ENCODE results near the gene KRT6B.
"Not testable (repeated sequence)": the region's sequence is repeated elsewhere in the genome, so short reads cannot be mapped to it uniquely, and the experiment has no call there.

The KRT6B gene

DNA sequence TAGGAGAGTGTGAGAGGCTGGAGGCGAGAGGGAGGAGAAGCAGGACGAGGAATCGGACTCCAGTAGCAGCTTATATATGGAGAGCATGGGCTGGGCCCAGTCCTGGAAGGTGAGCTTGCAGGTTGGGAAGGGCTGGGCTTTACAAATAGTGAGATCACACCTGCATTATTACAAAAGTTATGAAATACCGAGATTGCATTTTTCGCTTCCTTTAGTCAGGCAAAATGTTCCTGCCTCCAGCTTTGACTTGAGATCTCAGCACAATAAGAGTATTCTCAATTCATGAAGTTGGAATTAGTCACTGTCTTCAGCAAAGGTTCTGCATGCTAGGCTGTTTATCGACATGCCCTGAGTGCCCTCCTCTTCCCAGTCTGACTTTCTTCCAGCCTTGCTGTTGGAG lies at the start of gene KRT6B:
Gene KRT6B, minus strand, starts transcription at position 46 of the 400 bp plus-strand sequence. CDS start 68 bp downstream, outside the sequence.
- no peak for DNase-seq

DNA sequence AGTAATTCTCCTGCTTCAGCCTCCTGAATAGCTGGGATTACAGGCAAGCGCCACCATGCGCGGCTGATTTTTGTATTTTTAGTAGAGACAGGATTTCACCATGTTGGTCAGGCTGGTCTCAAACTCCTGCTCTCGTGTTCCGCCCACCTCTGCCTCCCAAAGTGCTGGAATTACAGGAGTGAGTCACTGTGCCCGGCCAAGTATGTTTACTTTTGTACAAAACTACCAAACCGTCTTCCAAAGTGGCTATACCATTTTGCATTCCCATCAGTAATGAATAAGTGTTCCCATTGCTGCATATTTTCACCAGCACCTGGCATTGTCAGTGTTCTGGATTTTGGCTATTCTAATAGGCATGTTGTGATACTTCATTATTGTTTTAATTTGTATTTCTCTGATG lies 49.5 kb upstream of the KRT6B start:
- DNase-seq: no peak

DNA sequence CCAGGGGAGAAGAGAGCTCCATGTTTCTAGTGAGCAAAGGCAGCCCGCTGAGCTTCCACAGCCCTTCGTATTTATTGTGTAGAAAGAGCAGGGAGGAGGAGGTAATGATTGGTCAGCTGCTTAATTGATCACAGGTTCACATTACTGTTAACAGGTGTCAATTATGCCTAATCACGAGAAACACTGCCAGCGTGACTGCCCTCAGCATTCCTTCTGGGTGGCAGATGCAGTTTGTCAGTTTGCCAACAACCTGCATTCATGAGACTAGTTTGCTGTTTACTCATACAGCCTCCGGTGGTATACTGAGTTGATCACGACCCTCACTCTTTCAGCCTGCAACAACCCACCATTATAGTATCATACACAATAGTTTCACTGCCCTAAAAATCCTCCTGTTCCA lies 48.6 kb upstream of the KRT6B start:
- not testable (repeated sequence) for DNase-seq

DNA sequence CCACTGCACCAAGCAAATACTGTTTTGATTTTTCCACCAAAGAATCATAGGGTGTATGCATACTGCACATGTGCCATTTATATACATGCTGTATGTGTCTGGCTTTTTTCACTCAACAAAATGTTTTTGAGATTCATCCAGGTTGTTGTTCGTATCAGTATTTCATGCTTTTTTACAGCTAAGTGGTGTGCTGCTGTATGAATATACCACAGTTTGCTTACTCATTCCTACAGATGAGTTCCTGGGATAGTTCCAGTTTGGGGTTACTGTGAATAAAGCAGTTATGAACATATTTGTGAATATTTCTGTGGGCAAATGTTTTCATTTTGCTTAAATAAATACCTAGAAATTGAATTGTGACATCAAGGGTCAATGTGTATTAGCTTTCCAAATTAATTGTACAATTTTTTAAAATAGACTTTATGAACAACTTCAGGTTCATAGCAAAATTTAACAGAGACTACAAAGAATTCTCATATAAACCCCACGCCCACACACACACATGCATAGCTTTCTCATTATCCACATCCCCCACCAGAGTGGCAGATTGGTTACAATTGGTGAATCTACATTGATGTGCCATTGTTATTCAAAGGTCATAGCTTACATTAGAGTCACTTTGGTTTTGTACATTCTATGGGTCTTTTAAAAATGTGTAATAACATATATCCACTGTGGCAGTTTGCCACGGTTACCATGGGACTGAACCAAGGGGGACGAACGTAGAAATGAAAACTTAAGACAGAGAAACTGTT lies 48.0 kb upstream of the KRT6B start:
- DNase-seq: no peak

DNA sequence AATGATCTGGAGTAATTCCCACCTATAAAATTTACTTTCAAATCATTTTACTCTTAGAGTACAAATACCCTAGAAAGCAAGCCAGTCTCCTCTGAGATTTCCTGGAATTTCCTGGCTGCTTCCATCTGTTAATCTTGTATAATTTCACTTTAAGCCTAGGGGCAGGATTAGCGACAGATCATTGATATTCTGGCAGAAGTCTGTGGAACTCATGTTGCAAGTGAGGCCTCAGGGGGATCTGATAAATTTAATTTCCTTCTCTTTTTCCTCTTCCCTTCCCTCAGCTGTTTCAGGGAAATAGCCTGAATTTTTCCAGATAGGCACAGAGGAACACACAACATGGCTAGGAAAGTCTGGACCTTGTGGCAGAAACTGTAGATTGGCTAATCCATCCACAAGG lies 47.0 kb upstream of the KRT6B start:
- DNase-seq: no peak

DNA sequence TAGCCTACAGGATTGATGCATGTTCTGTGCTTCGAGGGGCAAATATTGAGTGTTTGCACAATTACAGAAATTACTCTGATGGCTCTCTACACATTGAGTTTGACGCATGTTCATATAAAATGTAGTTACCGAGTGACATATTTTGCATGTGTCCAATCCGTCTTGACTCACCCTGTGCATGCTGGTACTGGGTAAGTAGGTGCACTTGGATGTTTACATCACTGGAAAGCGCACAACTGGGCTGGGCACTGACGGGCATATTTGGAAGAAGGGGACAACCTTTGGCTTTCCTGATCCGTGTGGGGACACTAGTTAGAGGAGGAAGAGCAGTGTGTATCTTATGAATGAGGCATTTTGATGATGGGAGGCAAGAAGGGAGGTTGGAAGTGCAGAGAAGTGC lies 46.0 kb upstream of the KRT6B start:
- DNase-seq: no peak

DNA sequence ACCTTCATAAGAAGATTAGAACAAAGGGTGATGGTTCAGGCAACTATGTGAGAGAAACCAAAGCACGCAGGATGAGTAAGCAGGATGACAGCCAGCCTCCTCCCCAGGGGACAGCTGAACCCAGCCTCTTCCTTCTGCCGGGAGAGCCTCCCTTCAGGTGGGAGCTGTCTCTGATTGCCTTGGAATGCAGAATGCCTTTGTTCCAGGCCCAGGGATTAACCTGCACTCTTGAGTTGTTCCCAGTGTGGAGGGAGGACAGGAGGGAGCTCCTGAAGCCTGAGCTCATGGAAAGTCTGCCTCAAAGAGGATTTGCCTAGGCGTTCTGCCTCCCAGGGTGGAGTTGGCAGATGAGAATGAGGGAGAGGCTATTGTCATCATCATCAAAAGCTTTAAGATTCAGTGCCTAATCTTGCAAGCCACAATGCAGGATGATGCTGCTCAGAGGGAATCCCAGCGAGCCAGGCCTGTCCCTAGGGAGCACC lies 44.7 kb upstream of the KRT6B start:
- peak; percentile 22 for DNase-seq

DNA sequence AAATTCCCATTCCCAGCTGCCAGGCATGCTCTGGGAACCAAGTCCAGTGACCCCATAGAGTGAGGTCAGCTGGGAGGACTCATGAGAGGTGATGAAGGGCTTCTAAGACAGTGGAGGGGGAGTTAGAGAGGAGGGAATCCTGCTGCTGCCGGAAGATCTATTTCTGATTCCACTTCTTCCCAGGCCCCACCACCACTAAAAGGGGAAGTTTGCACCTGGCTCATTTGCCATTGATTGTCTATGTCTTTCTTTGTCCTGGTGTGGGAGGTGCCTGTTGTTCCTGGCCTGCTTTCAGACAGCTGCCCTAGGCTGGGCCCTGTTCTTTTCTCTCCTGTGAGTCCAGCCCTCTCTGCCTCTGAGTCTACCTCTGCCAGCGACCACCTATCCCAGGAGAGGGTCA lies 44.1 kb upstream of the KRT6B start:
- DNase-seq: no peak

DNA sequence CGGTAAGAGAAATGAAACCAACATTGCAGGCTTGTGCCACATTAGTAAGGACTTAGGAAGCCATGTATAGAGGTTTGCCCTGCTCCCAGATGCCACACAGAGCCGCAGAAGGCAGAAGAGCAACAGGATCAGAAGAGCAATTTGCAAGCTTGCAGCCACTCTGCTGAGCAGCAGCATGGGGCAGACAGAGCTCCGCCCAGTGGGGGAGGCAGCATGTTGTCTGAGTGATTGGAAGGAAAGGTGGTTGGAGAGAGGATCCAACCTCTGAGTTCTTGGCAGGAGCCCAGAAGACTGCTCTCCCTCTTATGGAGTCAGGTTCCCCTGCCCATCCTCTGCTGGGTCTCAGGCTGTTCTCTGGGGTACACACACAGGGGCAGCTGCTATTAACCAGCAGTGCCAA lies 43.4 kb upstream of the KRT6B start:
- DNase-seq: no peak

DNA sequence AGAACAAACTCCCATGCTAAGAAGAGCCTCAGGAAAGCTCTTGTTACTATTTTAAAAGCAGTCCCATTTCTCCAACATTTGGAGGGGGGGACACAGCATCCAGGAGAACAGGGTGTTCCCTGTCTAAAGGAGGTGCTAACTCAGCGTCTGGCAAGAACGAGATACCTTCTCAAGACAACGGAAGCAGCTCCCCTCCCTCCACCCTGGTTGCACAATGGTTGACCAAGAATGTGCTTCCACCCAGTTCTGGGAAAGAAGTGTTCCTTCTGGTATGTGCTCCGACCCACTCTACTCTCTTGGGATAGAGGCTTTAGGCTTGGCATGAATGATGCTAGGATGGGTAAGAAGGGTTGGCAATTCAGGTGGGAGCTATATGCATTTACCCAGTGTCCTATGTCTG lies 42.6 kb upstream of the KRT6B start:
- DNase-seq: no peak

DNA sequence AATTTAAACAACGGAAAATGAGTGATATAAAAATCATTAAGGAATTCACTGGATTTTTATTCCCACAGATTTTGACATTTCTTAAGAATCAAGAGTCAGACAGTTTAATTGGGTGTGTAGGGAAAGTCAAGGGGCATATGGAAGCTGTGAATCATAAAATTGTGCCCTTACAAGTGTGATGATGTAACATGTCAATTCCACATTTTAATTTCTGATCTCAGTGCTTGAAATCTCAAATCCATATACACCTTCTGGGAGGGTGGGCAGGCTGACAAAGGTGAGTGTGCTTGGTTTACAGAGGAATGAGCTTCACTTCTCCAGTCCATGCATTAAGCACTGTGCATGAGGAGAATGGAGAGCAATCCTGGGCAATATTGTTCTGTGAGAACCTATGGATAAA lies 42.2 kb upstream of the KRT6B start:
- no peak for DNase-seq

DNA sequence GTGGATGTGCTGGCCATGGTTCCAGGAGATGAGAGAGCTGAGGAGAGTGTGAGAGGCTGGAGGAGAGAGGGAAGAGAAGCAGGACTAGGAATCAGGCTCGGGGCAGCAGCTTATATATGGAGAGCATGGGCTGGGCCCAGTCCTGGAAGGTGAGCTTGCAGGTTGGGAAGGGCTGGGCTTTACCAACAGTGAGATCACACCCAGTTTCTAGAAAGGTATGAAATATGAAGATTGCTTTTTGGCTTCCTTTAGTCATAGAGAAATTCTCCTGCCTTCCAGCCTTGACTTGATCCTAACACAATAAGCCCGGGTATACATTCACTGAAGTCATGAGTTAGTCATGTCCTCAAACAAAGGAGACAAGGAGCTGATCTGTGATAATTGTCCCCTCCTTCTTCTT lies 41.2 kb upstream of the KRT6B start, which contains the start of gene KRT6A:
Gene KRT6A, minus strand, starts transcription at position 86 of the 400 bp plus-strand sequence. Its CDS starts 69 bp downstream, at position 17.
- no peak for DNase-seq

DNA sequence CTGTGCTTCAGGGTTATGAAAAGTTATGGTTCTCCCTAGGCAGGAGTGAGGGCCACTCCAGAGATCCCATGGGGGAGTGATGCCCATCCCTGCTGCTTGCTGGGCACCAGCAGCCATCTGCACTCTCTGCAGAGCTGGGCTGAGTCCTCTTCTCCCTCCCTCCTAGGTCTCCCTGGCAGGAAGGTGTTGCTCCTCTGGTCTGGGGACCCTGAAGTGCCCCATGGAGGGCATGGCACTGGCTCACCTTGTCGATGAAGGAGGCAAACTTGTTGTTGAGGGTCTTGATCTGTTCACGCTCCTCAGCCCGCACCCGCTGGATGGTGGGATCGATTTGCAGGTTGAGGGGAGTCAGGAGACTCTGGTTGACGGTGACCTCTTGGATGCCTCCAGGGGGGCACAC lies 40.5 kb upstream of the KRT6B start:
- DNase-seq: not testable (repeated sequence)

DNA sequence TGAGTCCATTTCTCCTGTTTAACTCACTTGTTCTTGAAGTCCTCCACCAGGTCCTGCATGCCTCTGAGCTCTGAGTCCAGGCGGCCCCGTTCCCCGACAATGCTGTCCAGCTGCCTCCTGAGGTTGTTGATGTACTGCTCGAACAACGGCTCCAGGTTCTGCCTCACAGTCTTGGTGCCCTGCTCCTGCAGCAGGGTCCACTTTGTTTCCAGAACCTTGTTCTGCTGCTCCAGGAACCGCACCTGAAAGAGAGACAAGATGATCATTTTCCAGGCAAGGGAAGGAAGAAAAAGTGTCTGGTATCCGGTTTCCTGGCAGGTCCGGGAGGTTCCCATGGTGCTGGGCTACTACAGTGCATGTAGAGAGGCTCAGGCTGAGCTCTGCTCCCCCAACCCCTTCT lies 39.5 kb upstream of the KRT6B start:
- DNase-seq: not testable (repeated sequence)

DNA sequence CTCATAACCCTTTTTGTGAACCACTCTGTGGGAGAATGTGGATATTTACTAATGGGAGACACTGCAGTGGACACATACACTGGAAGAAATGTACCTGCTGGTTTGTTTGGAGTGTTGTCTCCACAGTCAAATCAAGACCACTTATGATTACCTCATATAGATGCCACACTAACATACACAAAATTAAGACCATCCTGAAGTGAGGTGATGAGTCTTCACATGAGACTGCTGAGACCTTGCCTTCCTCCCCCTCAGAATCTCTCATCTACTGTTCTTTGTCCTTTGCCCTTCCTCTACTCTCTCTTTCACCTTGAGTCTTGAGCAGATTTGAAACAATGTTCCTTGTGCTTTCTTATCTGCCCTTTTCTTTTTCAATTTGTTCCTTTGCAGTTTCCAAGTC lies 36.8 kb upstream of the KRT6B start:
- DNase-seq: no peak

DNA sequence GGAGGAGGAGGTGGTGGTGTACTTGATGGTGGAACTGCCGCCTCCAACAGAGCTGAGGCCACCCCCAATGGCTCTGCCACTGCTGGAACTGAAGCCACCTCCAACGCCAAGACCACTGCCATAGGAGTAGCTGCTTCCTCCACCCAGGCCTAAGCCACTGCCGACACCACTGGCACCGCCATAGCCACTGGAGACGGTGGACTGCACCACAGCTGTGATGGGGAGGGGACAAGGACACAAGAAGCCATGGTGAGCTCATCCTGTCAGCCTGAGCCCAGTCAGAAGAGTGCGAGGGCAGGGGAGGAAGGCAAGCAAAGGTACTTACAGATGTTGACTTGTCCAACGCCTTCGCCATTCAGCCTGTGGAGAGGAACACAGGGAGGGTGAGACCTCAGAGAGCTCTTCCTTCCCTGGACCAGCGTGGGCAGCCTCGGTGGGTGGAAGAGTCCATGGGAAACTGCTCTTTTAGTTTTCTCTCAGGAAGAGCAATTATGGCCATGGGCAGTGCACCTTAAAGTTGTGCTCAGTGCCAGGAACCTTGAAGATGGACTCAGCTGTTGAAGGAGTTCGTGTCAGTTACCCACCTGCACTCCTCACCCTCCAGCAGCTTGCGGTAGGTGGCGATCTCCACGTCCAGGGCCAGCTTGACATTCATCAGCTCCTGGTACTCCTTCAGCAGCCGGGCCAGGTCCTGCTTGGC lies 35.9 kb upstream of the KRT6B start:
- DNase-seq: not testable (repeated sequence)

DNA sequence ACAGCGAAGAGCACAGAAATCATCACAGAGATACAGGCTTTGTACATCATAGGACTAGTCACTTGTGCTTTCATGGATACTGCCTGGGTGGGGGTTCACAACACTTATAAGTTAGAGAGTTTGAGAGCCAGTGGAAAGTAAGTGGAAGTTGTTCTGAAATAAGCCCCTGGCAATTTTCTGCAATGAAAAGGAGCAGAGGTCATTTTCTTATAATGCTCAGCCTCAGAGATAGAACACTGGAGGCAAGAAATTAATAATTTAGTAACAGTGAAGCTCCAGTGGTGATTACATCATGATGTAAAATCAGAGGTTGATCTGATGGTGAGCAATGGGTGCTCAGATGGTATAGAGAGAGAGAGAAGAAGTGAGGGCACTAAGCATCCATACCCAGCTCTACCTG lies 35.3 kb upstream of the KRT6B start:
- DNase-seq: no peak

DNA sequence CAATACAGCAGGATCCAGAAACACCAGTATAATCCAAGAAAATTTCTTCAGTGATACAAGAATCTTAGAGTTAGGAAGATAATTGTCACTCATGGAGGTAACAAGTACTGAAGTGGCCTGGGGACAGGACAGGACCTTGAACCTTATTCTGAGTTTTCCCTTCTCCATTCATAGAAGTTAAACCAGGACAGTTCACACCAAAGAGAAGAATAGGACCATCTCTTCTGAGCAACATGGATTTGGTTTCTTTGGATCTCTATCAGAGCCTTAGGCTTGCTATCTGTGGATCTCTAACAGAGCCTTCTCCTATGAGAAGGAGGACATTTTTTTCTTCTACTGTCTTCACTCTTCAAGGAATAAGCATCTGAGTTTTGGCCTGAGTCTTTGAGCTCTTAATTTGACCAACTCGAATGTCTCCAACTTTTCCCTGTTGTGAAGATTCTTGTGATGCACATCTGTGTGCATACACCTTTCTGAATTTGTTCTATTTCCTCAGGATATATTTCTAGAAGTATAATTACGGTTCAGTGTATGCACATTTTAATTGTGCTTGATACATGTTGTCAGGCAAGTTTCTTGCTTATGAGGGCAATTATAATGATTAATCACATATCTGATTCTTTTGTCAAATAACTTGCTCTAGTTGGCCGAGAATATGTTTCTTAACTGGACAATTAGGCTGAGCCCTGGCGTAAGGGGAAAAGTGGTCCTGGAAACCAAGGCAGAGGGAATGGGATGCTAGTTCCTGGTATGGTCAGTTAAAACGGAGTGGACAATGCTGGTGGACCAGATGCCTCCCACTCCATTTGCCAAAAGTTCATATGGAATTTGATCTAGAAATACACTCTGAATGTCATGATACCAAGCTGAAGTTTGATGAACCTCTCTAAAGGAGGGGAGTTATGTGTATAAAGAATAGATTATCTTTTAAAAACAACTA lies 34.5 kb upstream of the KRT6B start:
- DNase-seq: no peak

DNA sequence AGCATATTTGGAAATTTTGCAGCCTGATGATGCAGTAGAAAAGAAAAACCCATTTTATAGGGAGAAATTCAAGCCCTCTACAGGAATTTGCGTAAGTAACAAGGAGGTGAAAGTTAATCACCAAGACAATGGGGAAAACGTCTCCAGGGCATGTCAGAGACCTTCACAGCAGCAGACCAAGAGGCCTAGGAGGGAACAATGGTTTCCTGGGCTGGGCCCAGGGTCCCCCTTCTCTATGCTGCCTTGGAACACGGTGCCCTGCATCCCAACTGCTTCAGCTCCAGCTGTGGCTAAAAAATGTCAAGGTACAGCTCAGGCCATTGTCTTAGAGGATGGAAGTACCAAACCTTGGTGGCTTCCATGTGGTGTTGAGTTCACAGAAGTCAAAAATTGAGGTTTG lies 28.1 kb upstream of the KRT6B start:
- DNase-seq: no peak

DNA sequence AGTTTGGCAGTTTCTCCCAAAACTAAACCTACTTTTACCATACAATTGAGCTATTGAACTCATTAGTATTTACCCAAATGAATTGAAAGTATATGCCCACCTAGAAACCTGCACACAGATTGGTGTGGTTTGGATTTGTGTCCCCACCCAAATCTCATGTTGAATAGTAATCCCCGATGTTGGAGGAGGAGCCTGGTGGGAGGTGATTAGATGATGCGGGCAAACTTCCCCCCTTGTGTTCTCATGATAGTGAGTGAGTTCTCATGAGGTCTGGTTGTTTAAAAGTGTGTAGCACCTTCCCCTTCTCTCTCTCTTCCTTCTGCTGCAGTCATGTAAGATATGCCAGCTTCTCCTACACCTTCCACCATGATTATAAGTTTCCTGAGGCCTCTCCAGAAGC lies 25.7 kb upstream of the KRT6B start:
- DNase-seq: no peak

DNA sequence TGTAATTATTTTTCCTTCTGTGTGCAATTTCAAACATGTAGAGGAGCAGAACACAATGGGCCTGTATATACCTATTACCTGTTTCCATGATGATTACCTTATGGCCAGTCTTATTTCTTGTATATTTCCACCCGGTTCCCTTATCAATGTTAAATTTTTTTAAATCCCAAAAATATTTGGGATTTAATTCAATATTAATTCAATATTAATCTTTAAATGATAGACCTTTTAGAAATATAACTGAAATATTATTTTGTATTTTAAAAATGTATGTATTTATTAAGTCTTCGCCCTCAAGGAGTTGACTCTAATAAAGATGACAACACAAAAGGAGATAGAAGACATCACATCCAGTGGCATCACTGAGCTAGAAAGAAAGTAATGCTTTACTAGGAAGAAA lies 22.3 kb upstream of the KRT6B start:
- no peak for DNase-seq

DNA sequence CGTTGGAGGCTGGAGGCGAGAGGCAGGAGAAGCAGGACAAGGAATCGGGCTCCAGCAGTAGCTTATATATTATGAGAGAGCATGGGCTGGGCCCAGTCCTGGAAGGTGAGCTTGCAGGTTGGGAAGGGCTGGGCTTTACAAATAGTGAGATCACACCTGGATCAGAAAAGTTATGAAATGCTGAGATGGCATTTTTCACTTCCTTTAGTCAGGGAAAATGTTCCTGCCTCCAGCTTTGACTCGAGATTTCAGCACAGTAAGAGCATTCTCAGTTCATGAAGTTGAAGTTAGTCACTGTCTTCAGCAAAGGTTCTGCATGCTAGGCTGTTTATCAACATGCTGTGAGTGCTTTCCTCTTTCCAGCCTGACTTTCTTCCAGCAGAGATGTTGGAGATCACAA lies 21.8 kb upstream of the KRT6B start, which contains the start of gene KRT6C:
Gene KRT6C, minus strand, starts transcription at position 38 of the 400 bp plus-strand sequence. CDS start 68 bp downstream, outside the sequence.
- no peak for DNase-seq

DNA sequence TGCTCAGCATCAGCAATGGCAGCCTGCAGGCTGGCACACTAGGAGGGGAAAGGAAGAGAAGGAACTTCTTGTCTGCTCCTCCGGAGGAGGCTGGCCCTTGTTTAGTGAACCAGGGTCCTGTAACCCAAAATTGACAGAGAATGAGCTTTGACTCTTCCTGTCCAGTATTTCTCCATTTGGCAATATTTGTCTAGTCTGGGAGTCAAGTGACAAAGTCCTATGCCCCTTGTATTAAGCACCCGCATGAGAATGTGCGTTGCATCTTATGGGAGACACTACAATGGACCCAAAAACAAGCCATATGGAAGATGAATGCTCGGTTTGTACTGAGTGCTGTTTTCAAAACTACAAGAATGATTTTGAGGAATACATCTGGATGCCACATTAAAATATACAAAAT lies 17.9 kb upstream of the KRT6B start:
- no peak for DNase-seq

Data from HCEC 1CT (cell line).